Sigmoid colon (tissue), 7 donors: ENCODE data around the gene SELENOO. TPM values are rescaled to one million over a fixed set of nuclear protein-coding genes. Genes with fewer than 3 reads are reported as not detected.

Experiments
- DNase-seq: peaks from one replicate; pipeline ENCODE4 v3.0.0-alpha.2; 2019
- H3K27ac ChIP-seq, 4 donors: fragments of 200-600 bp; sonication (generic); one replicate each; pipeline ENCODE4 v1.5.1; 2016 to 2019; ENCODE audit warnings: mild to moderate bottlenecking in 1 of 4
- H3K27me3 ChIP-seq, 3 donors: fragments of 200-600 bp; sonication (generic); one replicate each; pipeline ENCODE4 v1.5.1; 2019; ENCODE audit warnings: mild to moderate bottlenecking in 1 of 3
- H3K36me3 ChIP-seq, 4 donors: fragments of 200-600 bp; sonication (generic); one replicate each; pipeline ENCODE4 v1.5.1; 2016 to 2019
- H3K4me1 ChIP-seq, 4 donors: fragments of 200-600 bp; sonication (generic); one replicate each; pipeline ENCODE4 v1.5.1; 2017 to 2019
- H3K4me3 ChIP-seq, 4 donors: fragments of 200-600 bp; sonication (generic); one replicate each; pipeline ENCODE4 v1.5.1; 2017 to 2019; ENCODE audit warnings: mild to moderate bottlenecking in 2 of 4, moderate library complexity in 1 of 4
- H3K9me3 ChIP-seq, 4 donors: fragments of 200-600 bp in 3 of 4; sonication (generic) in 3 of 4; one replicate each; pipeline versions ENCODE4 v1.5.1 to v1.6.1; 2013 to 2019
- CTCF ChIP-seq, 4 experiments: fragments of 450-650 bp in 3 of 4; fragments of 200-600 bp in 1 of 4; IDR thresholded peaks; one replicate each; pipeline ENCODE4 v1.5.1; 2016 to 2019; ENCODE audit warnings: antibody characterized with exemption in 4 of 4, mild to moderate bottlenecking in 3 of 4, moderate library complexity in 2 of 4
- EP300 ChIP-seq, 4 donors: sonication (generic); formaldehyde crosslinking; IDR thresholded peaks; one replicate each; pipeline ENCODE4 v1.6.1; 2017; ENCODE audit warnings: antibody characterized with exemption in 4 of 4
- POLR2A ChIP-seq, 2 donors: fragments of 450-650 bp; IDR thresholded peaks; one replicate each; pipeline ENCODE4 v1.6.1; 2016; ENCODE audit warnings: antibody characterized with exemption in 2 of 2, mild to moderate bottlenecking in 2 of 2, moderate library complexity in 2 of 2
- POLR2AphosphoS5 ChIP-seq, 4 donors: sonication (generic); formaldehyde crosslinking; IDR thresholded peaks; one replicate each; pipeline ENCODE4 v1.6.1; 2017; ENCODE audit warnings: antibody characterized with exemption in 4 of 4
- WGBS, 2 donors: extraction: QIAGEN DNeasy Blood & Tissue Kit; methylation state at CpG; one replicate each; pipeline ENCODE4 v1.1.7; 2013; 5-methylcytosine and 5-hydroxymethylcytosine counted together
- intact Hi-C: fragments of 100-400 bp; cut with DNase I; formaldehyde crosslinking; loops from one replicate; pipeline ENCODE4 v1.15.1; 2023
- polyA plus RNA-seq, 3 donors: library from polyadenylated mRNA; stranded (reverse); fragments of 200-250 nt; gene quantifications; one replicate each; pipeline ENCODE4 v1.2.3, GENCODE V29; 2013
- total RNA-seq, 4 donors: library from RNA; depleted of rRNA; stranded (reverse); fragments of >200 nt; gene quantifications; one replicate each; pipeline ENCODE4 v1.1.0, GENCODE V29; 2016
- donor health status: healthy with polysubstance abuse.
- donor health status: Bipolar disorder and iron deficiency.
- donor health status: healthy.

Gene SELENOO
- total and polyA plus RNA-seq, 7 donors: 10.2 to 30.2 (median 17.9) TPM

- intact Hi-C loops: no loop called here
- H3K36me3 ChIP-seq: peaks cover 6 to 36% (median 12%) of the 10 kb centered on the region in 4 donors
- no peak for TF ChIP-seq POLR2A (IDR thresholded peaks at IDR 0.05)
- no peak for TF ChIP-seq POLR2AphosphoS5 (IDR thresholded peaks at IDR 0.05)
- no peak for TF ChIP-seq EP300 (IDR thresholded peaks at IDR 0.05)
- no peak for TF ChIP-seq CTCF (IDR thresholded peaks at IDR 0.05)
Measured at GRCh38 chr22:50238755-50239154, 37.9 kb downstream of the SELENOO start.

GRCh38 chr22:50242406-50242949 lies 41.7 kb downstream of the SELENOO start:
- Histone ChIP-seq H3K36me3 (peaks cover 6 to 39% (median 14%) of the 10 kb centered on the region in 4 donors), H3K4me1 (peaks cover 3 to 54% (median 42%) of the 10 kb centered on the region in 4 donors), H3K4me3 (peak overlapping the region; percentile 84 to 94 (median 89)), H3K27me3 (no peaks in the 10 kb centered on the region), H3K27ac (peak overlapping the region in 1 of 4 donors; percentile 18), H3K9me3 (no peaks in the 10 kb centered on the region)
- TF ChIP-seq CTCF (IDR thresholded peaks at IDR 0.05) (no peak), POLR2A (IDR thresholded peaks at IDR 0.05) (no peak), POLR2AphosphoS5 (IDR thresholded peaks at IDR 0.05) (no peak), EP300 (IDR thresholded peaks at IDR 0.05) (no peak)
- DNase-seq: no peak
- intact Hi-C loops: loop anchor here (5.0 kb wide), 2 partner anchors 265 to 385 kb away; partner anchors contain the start of genes ARSA, LMF2 and NCAPH2
- 70 to 72% methylated on average over 14 of the region's 14 CpGs for WGBS, 2 donors

More at GRCh38 chr22:50238755-50239154, 37.9 kb downstream of the SELENOO start:
- Histone ChIP-seq H3K27ac (no peak overlapping the region), H3K4me1 (peaks cover 3 to 35% (median 28%) of the 10 kb centered on the region in 4 donors), H3K27me3 (no peaks in the 10 kb centered on the region), H3K4me3 (no peak overlapping the region), H3K9me3 (no peaks in the 10 kb centered on the region)
- 87 to 90% methylated on average over 9 of the region's 9 CpGs for WGBS, 2 donors
- no peak for DNase-seq

GRCh38 chr22:50243685-50244419 lies 43.0 kb downstream of the SELENOO start:
- peaks cover 3 to 60% (median 42%) of the 10 kb centered on the region in 4 donors for H3K4me1 ChIP-seq
- H3K27me3 ChIP-seq: no peaks in the 10 kb centered on the region
- peaks cover 6 to 28% (median 14%) of the 10 kb centered on the region in 4 donors for H3K36me3 ChIP-seq
- intact Hi-C loops: loop anchor here (5.0 kb wide), 2 partner anchors 263 to 383 kb away; partner anchors contain the start of genes ARSA, LMF2 and NCAPH2
- WGBS, 2 donors: 3 to 18% methylated on average over 27 of the region's 27 CpGs
- TF ChIP-seq EP300 (IDR thresholded peaks at IDR 0.05) (no peak), POLR2AphosphoS5 (IDR thresholded peaks at IDR 0.05) (no peak), POLR2A (IDR thresholded peaks at IDR 0.05) (no peak), CTCF (IDR thresholded peaks at IDR 0.05) (no peak)
- peak overlapping the region; percentile 92 to 97 (median 96) for H3K27ac ChIP-seq
- no peak for DNase-seq
- H3K4me3 ChIP-seq: peak overlapping the region; percentile 84 to 94 (median 89)
- H3K9me3 ChIP-seq: no peaks in the 10 kb centered on the region

- WGBS, 2 donors: 0% methylated on average over 76 of the region's 76 CpGs
- H3K4me3 ChIP-seq: peak within 1 kb of the TSS; percentile 84 to 94 (median 89)
- H3K36me3 ChIP-seq: peaks cover 5 to 20% (median 8%) of the 10 kb centered on the region in 4 donors
- H3K27me3 ChIP-seq: no peaks in the 10 kb centered on the region
- peak; percentile 98 for DNase-seq
- H3K27ac ChIP-seq: peak within 1 kb of the TSS; percentile 92 to 97 (median 96)
- TF ChIP-seq CTCF (IDR thresholded peaks at IDR 0.05) (peak in 3 of 4 experiments; percentile 18 to 29 (median 21)), POLR2AphosphoS5 (IDR thresholded peaks at IDR 0.05) (peak; percentile 94 to 98 (median 96)), POLR2A (IDR thresholded peaks at IDR 0.05) (peak; percentile 83 to 87), EP300 (IDR thresholded peaks at IDR 0.05) (peak in 1 of 4 donors; percentile 73)
- H3K4me1 ChIP-seq: peaks cover 3 to 67% (median 46%) of the 10 kb centered on the region in 4 donors
- intact Hi-C loops: loop anchor here (5.0 kb wide), 3 partner anchors 263 to 383 kb away; partner anchors contain the start of genes ARSA, LMF2, NCAPH2 and SCO2
- no peaks in the 10 kb centered on the region for H3K9me3 ChIP-seq
Measured at GRCh38 chr22:50244420-50245213, 43.8 kb downstream of the SELENOO start, which contains the start of gene TUBGCP6. TUBGCP6 (minus strand) TSS chr22:50245023; CDS start chr22:50244459, 564 bp downstream.
